HepG2 (cell line): ENCODE data around the gene ARHGAP15. TPM values are rescaled to one million over a fixed set of nuclear protein-coding genes. Genes with fewer than 3 reads are reported as not detected.

ENCODE experiments used
- ATAC-seq: fragments of 200-7000 bp; cut with Tn5 transposase; 3 replicates; pipeline ENCODE4 v1.9.1; 2020; ENCODE audit warnings: mild to moderate bottlenecking, moderate library complexity
- BruUV-seq: library from RNA; stranded (reverse); fragments of 400-500 nt; replicated peaks from 2 replicates; lab custom pipeline; 2021; lab: Mats Ljungman, UMichigan
- CTCF ChIA-PET: fragments of 300-600 bp; formaldehyde crosslinking; extraction: SDS; loops from one replicate; lab custom pipeline; 2021; ENCODE audit warnings: low total read pairs, inconsistent platforms, low intra/inter-chr PET ratio; lab: Yijun Ruan, JAX
- POLR2A ChIA-PET: fragments of 350-600 bp; sonication (Branson Sonifier 250); formaldehyde crosslinking; loops from one replicate; lab custom pipeline; 2020; ENCODE audit warnings: antibody characterized with exemption, inconsistent platforms; lab: Yijun Ruan, JAX
- DNase-seq: peaks from one replicate; pipeline ENCODE4 v3.0.0-alpha.2; 2015; ENCODE audit warnings: low spot score
- FAIRE-seq: peaks from 3 replicates; lab custom pipeline; 2011; peaks lifted over from hg19 to GRCh38; lab: Jason Lieb, UNC
- H2AFZ ChIP-seq: one replicate; pipeline ENCODE4 v1.6.1; 2011; ENCODE audit warnings: low read length, inconsistent platforms
- H3K27ac ChIP-seq: fragments of 300-600 bp; 3 replicates; pipeline ENCODE4 v1.8.0; 2011; ENCODE audit warnings: mixed run types, mild to moderate bottlenecking, mixed read lengths, low read length, inconsistent platforms; ENCODE audit not compliant: insufficient read depth; ENCODE audit errors: extremely low read length
- H3K27me3 ChIP-seq, 2 experiments: fragments of 200-600 bp in 1 of 2; 2 replicates in 1 of 2; 3 replicates in 1 of 2; pipeline versions ENCODE4 v1.6.0 to v1.8.0; 2011; ENCODE audit warnings: low read length in 2 of 2, mild to moderate bottlenecking in 2 of 2, moderate library complexity in 2 of 2, inconsistent platforms in 1 of 2; ENCODE audit not compliant: insufficient read depth in 2 of 2, control insufficient read depth in 1 of 2
- H3K36me3 ChIP-seq, 2 experiments: fragments of 200-600 bp in 1 of 2; replicated peaks in 1 of 2; 2 replicates in 1 of 2; 3 replicates in 1 of 2; pipeline versions ENCODE4 v1.5.1 to v1.8.0; 2011; ENCODE audit warnings: low read length in 2 of 2, inconsistent platforms in 1 of 2; ENCODE audit not compliant: insufficient read depth in 2 of 2, control insufficient read depth in 1 of 2
- H3K4me1 ChIP-seq: 2 replicates; pipeline ENCODE4 v1.5.1; 2012; ENCODE audit warnings: low read length, inconsistent platforms; ENCODE audit not compliant: insufficient read depth
- H3K4me2 ChIP-seq: 2 replicates; pipeline ENCODE4 v1.6.0; 2011; ENCODE audit warnings: low read depth, low read length, inconsistent platforms
- H3K4me3 ChIP-seq, 3 experiments: fragments of 200-600 bp in 1 of 3; sonication (generic), shearing (Covaris generic) in 1 of 3; replicated peaks in 1 of 3; 2 replicates each; pipeline ENCODE4 v1.5.1; 2011 to 2016; ENCODE audit warnings: low read length in 3 of 3, inconsistent platforms in 2 of 3, low read depth in 2 of 3, mild to moderate bottlenecking in 2 of 3, control low read depth in 1 of 3, mixed read lengths in 1 of 3; ENCODE audit not compliant: insufficient read depth in 1 of 3
- H3K79me2 ChIP-seq: one replicate; pipeline ENCODE4 v1.6.1; 2011; ENCODE audit warnings: low read length, inconsistent platforms; ENCODE audit not compliant: insufficient read depth
- H3K9ac ChIP-seq: 2 replicates; pipeline ENCODE4 v1.6.0; 2011; ENCODE audit warnings: mild to moderate bottlenecking, low read depth, low read length, inconsistent platforms; ENCODE audit not compliant: insufficient read depth
- H3K9me3 ChIP-seq: 2 replicates; pipeline ENCODE4 v1.5.1; 2012; ENCODE audit warnings: mild to moderate bottlenecking, low read length
- H4K20me1 ChIP-seq: 2 replicates; pipeline ENCODE4 v1.6.0; 2011; ENCODE audit warnings: inconsistent platforms, mild to moderate bottlenecking, low read length, moderate library complexity; ENCODE audit not compliant: insufficient read depth
- AGO1 ChIP-seq: fragments of 200-400 bp; formaldehyde crosslinking; IDR thresholded peaks from 2 replicates; pipeline ENCODE4 v1.6.1; 2017; ENCODE audit warnings: mild to moderate bottlenecking, low read depth, low read length, moderate library complexity; ENCODE audit not compliant: poor library complexity, severe bottlenecking
- ARNTL ChIP-seq: sonication (generic); formaldehyde crosslinking; IDR thresholded peaks from 2 replicates; pipeline ENCODE4 v1.4.0; 2020; ENCODE audit warnings: mild to moderate bottlenecking, missing genetic modification reagents
- KAT7 ChIP-seq: IDR thresholded peaks from 2 replicates; pipeline ENCODE4 v1.6.1; 2018; ENCODE audit warnings: borderline replicate concordance, missing compliant biosample characterization
- RAD51 ChIP-seq: fragments of 450-650 bp; IDR thresholded peaks from 2 replicates; pipeline ENCODE4 v1.6.1; 2016; ENCODE audit warnings: borderline replicate concordance
- RFXAP ChIP-seq: sonication (generic); formaldehyde crosslinking; IDR thresholded peaks from 2 replicates; pipeline ENCODE4 v1.4.0; 2020; ENCODE audit warnings: missing genetic modification reagents, borderline replicate concordance
- SIX4 ChIP-seq: sonication (generic); formaldehyde crosslinking; IDR thresholded peaks from 2 replicates; pipeline ENCODE4 v1.4.0; 2020; ENCODE audit warnings: missing genetic modification reagents
- TSC22D2 ChIP-seq: sonication (generic); formaldehyde crosslinking; IDR thresholded peaks from 2 replicates; pipeline ENCODE4 v1.5.1; 2020; ENCODE audit warnings: missing genetic modification reagents, mild to moderate bottlenecking, borderline replicate concordance
- ZFY ChIP-seq: sonication (generic); formaldehyde crosslinking; IDR thresholded peaks from 2 replicates; pipeline ENCODE4 v1.4.0; 2020; ENCODE audit warnings: missing genetic modification reagents
- ZNF430 ChIP-seq: sonication (generic); formaldehyde crosslinking; IDR thresholded peaks from 2 replicates; pipeline ENCODE4 v1.9.0; 2021; ENCODE audit warnings: mild to moderate bottlenecking, missing genetic modification reagents
- ZNF607 ChIP-seq: sonication (generic); formaldehyde crosslinking; IDR thresholded peaks from 2 replicates; pipeline ENCODE4 v1.5.1; 2020; ENCODE audit warnings: missing genetic modification reagents, mild to moderate bottlenecking, borderline replicate concordance
- ZNF746 ChIP-seq: sonication (generic); formaldehyde crosslinking; IDR thresholded peaks from 2 replicates; pipeline ENCODE4 v1.8.0; 2022; ENCODE audit warnings: mild to moderate bottlenecking, missing genetic modification reagents
- ZNF782 ChIP-seq: sonication (generic); formaldehyde crosslinking; IDR thresholded peaks from 2 replicates; pipeline ENCODE4 v1.4.0; 2020; ENCODE audit warnings: missing genetic modification reagents, mild to moderate bottlenecking, borderline replicate concordance
- ZSCAN21 ChIP-seq: sonication (generic); formaldehyde crosslinking; IDR thresholded peaks from 2 replicates; pipeline ENCODE4 v1.8.0; 2022; ENCODE audit warnings: mild to moderate bottlenecking, missing genetic modification reagents, moderate library complexity, borderline replicate concordance
- WGBS: methylation state at CpG from one replicate; pipeline ENCODE4 v1.1.6; 2017; ENCODE audit warnings: low lambda C conversion rate; 5-methylcytosine and 5-hydroxymethylcytosine counted together
- in situ Hi-C: cut with HindIII; loops from 2 replicates; pipeline ENCODE4 v1.10.0; 2017; ENCODE audit warnings: low pct_unique_long_range_greater_than_20kb; ENCODE audit not compliant: extremely low pct_ligation_motif_present
- intact Hi-C: fragments of 100-400 bp; cut with micrococcal nuclease; formaldehyde crosslinking; loops from one replicate; pipeline ENCODE4 v1.10.0; 2022; ENCODE audit not compliant: unreplicated experiment
- polyA plus RNA-seq, 8 experiments: library from polyadenylated mRNA; depleted of rRNA in 3 of 8; stranded (reverse) in 7 of 8; unstranded in 1 of 8; fragments of >200 nt; fragmentation: Illumina TruSeq in 4 of 8; extraction: Trizol in 4 of 8; gene quantifications; 2 replicates each; pipeline versions ENCODE4 v1.2.1 to v1.2.3, GENCODE V29; 2011 to 2016; ENCODE audit warnings: low read depth in 4 of 8, missing spikeins in 1 of 8, mixed read lengths in 1 of 8; ENCODE audit not compliant: insufficient read depth in 1 of 8
- total RNA-seq, 5 experiments: library from RNA; depleted of rRNA; stranded (reverse); fragments of >200 nt; fragmentation: Illumina TruSeq; extraction: Trizol; gene quantifications; 2 replicates each; pipeline ENCODE4 v1.2.3, GENCODE V29; 2016; ENCODE audit warnings: low read depth in 1 of 5

Gene ARHGAP15
- total and polyA plus RNA-seq, 2 of the 13 experiments (the other 11 are each of a cell fraction or from before 2014, with no cell fraction given): 0.04 TPM; not detected in 1

DNA sequence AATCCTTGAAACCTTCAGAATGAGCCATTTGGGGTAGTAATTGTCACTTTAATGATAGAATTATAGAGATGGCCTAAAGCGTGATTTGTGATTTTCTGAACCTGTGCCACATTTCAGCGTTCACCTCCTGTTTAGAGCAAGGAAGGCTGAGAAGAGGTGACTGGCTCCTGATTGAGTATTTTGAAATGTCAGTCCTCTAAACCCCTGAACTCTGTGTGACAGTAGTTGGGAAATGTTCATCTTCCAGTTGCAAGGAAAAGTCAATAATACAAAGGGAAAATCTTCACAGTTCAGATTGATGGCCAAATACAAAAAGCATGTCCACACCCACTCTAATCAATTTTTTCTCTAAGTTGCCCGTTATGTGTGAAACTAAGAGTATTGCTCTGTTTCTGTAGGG is 305.2 kb downstream of the ARHGAP15 start (continued):
- no peak for TF ChIP-seq RFXAP (CRISPR knock-in tag)

DNA sequence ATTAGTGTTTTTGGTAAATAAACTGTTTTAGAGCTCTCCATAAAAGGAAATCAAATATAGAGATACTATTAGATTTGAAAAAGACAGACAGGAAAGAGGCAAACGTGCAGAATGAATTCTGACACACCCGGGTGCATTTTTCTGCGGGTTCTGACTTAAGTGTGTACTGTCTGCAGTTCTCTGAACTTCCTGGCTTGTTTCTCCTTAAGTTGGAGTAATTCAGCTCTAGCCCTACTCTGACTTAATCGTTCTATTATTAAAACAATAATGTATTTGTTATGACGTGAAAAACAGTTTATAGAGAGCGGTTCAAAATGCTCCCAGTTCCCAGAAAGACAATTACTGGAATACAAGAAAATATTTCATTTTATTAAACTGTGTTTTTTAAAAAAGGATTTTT is 305.9 kb downstream of the ARHGAP15 start:
- intact Hi-C loops (no loop called here), in situ Hi-C loops (no loop called here)
- no peak overlapping the region for H3K4me3 ChIP-seq
- DNase-seq (no peak), ATAC-seq (no peak), FAIRE-seq (no peak)
- H3K9ac ChIP-seq: no peak overlapping the region
- no peaks in the 10 kb centered on the region for H3K79me2 ChIP-seq
- POLR2A ChIA-PET: no interaction called here
- no peaks in the 10 kb centered on the region for H3K4me1 ChIP-seq
- no peaks in the 10 kb centered on the region for H4K20me1 ChIP-seq
- no peak overlapping the region for H3K4me2 ChIP-seq
- no peaks in the 10 kb centered on the region for H3K36me3 ChIP-seq
- WGBS: 2% methylated on average over 6 of the region's 6 CpGs
- no peak overlapping the region for H2AFZ ChIP-seq
- TF ChIP-seq ARNTL (CRISPR knock-in tag): no peak
- no peak for TF ChIP-seq ZNF782 (CRISPR knock-in tag)
- no peak for TF ChIP-seq TSC22D2 (CRISPR knock-in tag)
- no peak for TF ChIP-seq ZSCAN21 (CRISPR knock-in tag)
- H3K27me3 ChIP-seq: no peaks in the 10 kb centered on the region
- H3K27ac ChIP-seq: no peak overlapping the region
- BruUV-seq: no TSS peak
- CTCF ChIA-PET: no interaction called here
- no peaks in the 10 kb centered on the region for H3K9me3 ChIP-seq

DNA sequence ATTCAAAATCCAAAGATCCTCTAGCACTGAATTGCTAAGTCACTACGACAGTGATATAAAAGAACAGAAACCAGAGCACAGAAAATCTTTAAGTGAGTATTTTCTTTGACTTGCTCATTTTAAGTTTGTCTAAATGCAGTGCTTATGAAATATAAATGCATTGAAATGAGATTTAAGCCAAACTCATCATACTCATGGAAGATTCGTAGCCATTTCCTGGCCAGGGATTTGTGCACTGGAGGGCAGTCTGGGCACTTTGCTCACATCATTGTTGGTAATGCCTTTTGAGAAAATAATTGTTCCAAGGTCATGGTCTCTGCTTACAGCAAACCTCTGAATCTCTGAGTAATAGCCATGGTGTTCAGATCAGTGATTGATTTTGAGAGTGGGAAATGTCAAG is 307.7 kb downstream of the ARHGAP15 start:
- Histone ChIP-seq H3K9me3 (no peaks in the 10 kb centered on the region), H4K20me1 (no peaks in the 10 kb centered on the region), H3K9ac (no peak overlapping the region), H3K27me3 (no peaks in the 10 kb centered on the region), H3K27ac (no peak overlapping the region), H2AFZ (no peak overlapping the region), H3K4me2 (no peak overlapping the region), H3K4me3 (no peak overlapping the region), H3K36me3 (no peaks in the 10 kb centered on the region), H3K4me1 (no peaks in the 10 kb centered on the region), H3K79me2 (no peaks in the 10 kb centered on the region)
- DNase-seq: no peak
- ChIA-PET POLR2A (no interaction called here), CTCF (no interaction called here)
- no peak for FAIRE-seq
- in situ Hi-C loops: no loop called here
- WGBS: 0% methylated on average over 2 of the region's 2 CpGs
- intact Hi-C loops: no loop called here
- TF ChIP-seq AGO1 (no peak), ZNF746 (CRISPR knock-in tag) (no peak), ZNF607 (CRISPR knock-in tag) (no peak), ZNF430 (no peak), KAT7 (no peak), ZFY (CRISPR knock-in tag) (no peak), RAD51 (no peak), SIX4 (CRISPR knock-in tag) (no peak)
- ATAC-seq: no peak
- BruUV-seq: no TSS peak
